ENCODE data around the gene PDXDC1.
"Not testable (repeated sequence)": the region's sequence is repeated elsewhere in the genome, so short reads cannot be mapped to it uniquely, and the experiment has no call there.

The PDXDC1 gene

GRCh38 chr16:15135483-15136360 is 160.9 kb downstream of the PDXDC1 start:
- peak; percentile 44 for DNase-seq (ENCODE audit: low spot score)

- not testable (repeated sequence) for DNase-seq (ENCODE audit: low spot score)
Observed at GRCh38 chr16:15137514-15137913, 162.7 kb downstream of the PDXDC1 start.

- DNase-seq (ENCODE audit: low spot score): not testable (repeated sequence)
Observed at GRCh38 chr16:15140444-15141365, 165.9 kb downstream of the PDXDC1 start.

- no peak for DNase-seq (ENCODE audit: low spot score)
Observed at GRCh38 chr16:15141586-15141985, 166.8 kb downstream of the PDXDC1 start.

GRCh38 chr16:15142107-15142890 is 167.5 kb downstream of the PDXDC1 start:
- DNase-seq (ENCODE audit: low spot score): not testable (repeated sequence)

- not testable (repeated sequence) for DNase-seq (ENCODE audit: low spot score)
Observed at GRCh38 chr16:15142891-15143600, 168.2 kb downstream of the PDXDC1 start.

- DNase-seq (ENCODE audit: low spot score): not testable (repeated sequence)
Observed at GRCh38 chr16:15143601-15144091, 168.8 kb downstream of the PDXDC1 start.

GRCh38 chr16:15144092-15144631 is 169.3 kb downstream of the PDXDC1 start:
- not testable (repeated sequence) for DNase-seq (ENCODE audit: low spot score)

GRCh38 chr16:15144781-15145417 is 170.1 kb downstream of the PDXDC1 start:
- DNase-seq (ENCODE audit: low spot score): not testable (repeated sequence)

- DNase-seq (ENCODE audit: low spot score): not testable (repeated sequence)
Observed at GRCh38 chr16:15145418-15146263, 170.8 kb downstream of the PDXDC1 start.

- DNase-seq (ENCODE audit: low spot score): not testable (repeated sequence)
Observed at GRCh38 chr16:15146264-15146662, 171.4 kb downstream of the PDXDC1 start.

GRCh38 chr16:15148831-15149230 is 174.0 kb downstream of the PDXDC1 start:
- DNase-seq (ENCODE audit: low spot score): not testable (repeated sequence)

- DNase-seq (ENCODE audit: low spot score): not testable (repeated sequence)
Observed at GRCh38 chr16:15149260-15149659, 174.4 kb downstream of the PDXDC1 start.

- not testable (repeated sequence) for DNase-seq (ENCODE audit: low spot score)
Observed at GRCh38 chr16:15154005-15154404, 179.2 kb downstream of the PDXDC1 start.

GRCh38 chr16:15154650-15155562 is 180.1 kb downstream of the PDXDC1 start:
- peak; percentile 87 for DNase-seq (ENCODE audit: low spot score)

GRCh38 chr16:15157644-15158043 is 182.8 kb downstream of the PDXDC1 start:
- DNase-seq (ENCODE audit: low spot score): not testable (repeated sequence)

GRCh38 chr16:15159671-15160070 is 184.8 kb downstream of the PDXDC1 start:
- not testable (repeated sequence) for DNase-seq (ENCODE audit: low spot score)

GRCh38 chr16:15160571-15160970 is 185.7 kb downstream of the PDXDC1 start:
- DNase-seq (ENCODE audit: low spot score): not testable (repeated sequence)
